ENCODE data around the gene CCL16. TPM values are rescaled to one million over a fixed set of nuclear protein-coding genes. Genes with fewer than 3 reads are reported as not detected.
"Not testable (repeated sequence)": the region's sequence is repeated elsewhere in the genome, so short reads cannot be mapped to it uniquely, and the experiment has no call there.

CCL16 gene
- total and polyA plus RNA-seq, 12 donors, result 0.03 to 0.88 TPM; not detected in 10

DNA sequence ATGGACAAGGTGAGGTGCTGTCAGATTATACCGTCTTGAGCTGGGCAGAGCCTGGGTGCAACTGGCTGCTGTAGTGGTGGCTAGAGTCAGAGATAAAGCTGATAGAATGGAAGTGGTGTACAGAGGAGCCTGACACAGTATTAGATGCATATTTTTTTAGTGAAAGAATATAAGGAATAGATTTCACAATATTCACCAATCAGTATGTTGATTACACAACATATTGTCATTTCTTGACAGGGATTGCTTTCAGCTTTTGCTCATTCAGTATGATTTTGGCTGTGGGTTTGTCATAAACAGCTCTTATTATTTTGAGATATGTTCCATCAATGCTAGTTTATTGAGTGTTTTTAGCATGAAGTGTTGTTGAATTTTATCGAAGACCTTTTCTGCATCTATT lies 38.1 kb upstream of the CCL16 start:
- intact Hi-C loops (cut with DNase I), result no loop called here
- H3K27ac ChIP-seq, result no peak overlapping the region
- no peak overlapping the region for H3K4me3 ChIP-seq
- no peak for ATAC-seq
- 81 to 89% methylated on average over 2 of the region's 2 CpGs for WGBS, 2 donors
- TF ChIP-seq, protein P1, sequence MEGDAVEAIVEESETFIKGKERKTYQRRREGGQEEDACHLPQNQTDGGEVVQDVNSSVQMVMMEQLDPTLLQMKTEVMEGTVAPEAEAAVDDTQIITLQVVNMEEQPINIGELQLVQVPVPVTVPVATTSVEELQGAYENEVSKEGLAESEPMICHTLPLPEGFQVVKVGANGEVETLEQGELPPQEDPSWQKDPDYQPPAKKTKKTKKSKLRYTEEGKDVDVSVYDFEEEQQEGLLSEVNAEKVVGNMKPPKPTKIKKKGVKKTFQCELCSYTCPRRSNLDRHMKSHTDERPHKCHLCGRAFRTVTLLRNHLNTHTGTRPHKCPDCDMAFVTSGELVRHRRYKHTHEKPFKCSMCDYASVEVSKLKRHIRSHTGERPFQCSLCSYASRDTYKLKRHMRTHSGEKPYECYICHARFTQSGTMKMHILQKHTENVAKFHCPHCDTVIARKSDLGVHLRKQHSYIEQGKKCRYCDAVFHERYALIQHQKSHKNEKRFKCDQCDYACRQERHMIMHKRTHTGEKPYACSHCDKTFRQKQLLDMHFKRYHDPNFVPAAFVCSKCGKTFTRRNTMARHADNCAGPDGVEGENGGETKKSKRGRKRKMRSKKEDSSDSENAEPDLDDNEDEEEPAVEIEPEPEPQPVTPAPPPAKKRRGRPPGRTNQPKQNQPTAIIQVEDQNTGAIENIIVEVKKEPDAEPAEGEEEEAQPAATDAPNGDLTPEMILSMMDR (IDR thresholded peaks at IDR 0.05), result no peak
- DNase-seq, result no peak
- H3K4me1 ChIP-seq, result peaks cover 0 to 15% (median 0%) of the 10 kb centered on the region in 9 donors
- peaks cover 0 to 9% (median 0%) of the 10 kb centered on the region in 7 donors for H3K27me3 ChIP-seq
- peaks cover 0 to 9% (median 0%) of the 10 kb centered on the region in 11 donors for H3K9me3 ChIP-seq
- no peaks in the 10 kb centered on the region for H3K36me3 ChIP-seq

DNA sequence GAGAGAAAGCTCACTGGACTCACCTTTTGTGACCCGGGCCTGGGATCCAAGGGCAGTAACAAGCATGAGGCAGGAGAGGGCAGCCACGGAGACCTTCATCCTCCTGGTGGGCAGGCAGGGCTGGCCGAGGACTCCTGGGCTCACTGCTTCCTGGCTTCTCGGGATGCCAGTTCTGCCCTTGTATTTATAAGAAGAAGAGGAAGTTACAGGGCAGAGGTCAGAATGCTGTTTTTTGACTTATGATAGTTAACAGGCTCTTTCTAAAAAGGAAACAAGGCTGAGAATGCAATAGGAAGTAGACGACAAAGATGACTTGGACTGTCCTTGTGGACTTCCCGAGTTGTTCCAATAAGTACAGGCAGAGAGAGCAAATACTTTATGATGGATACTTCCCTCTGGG lies 36.5 kb upstream of the CCL16 start, which contains the start of gene CCL23:
CCL23 (minus strand) TSS at position 174 of the 400 bp plus-strand sequence; CDS start at position 99, 75 bp downstream.
- Histone ChIP-seq H3K36me3 (no peaks in the 10 kb centered on the region), H3K4me1 (peaks cover 0 to 15% (median 0%) of the 10 kb centered on the region in 9 donors), H3K4me3 (peak within 1 kb of the TSS in 1 of 10 donors; percentile 12), H3K27ac (peak within 1 kb of the TSS in 1 of 10 donors; percentile 72), H3K27me3 (peaks cover 0 to 3% (median 0%) of the 10 kb centered on the region in 7 donors), H3K9me3 (peaks cover 0 to 4% (median 0%) of the 10 kb centered on the region in 11 donors)
- TF ChIP-seq, protein P1 (IDR thresholded peaks at IDR 0.05), result no peak
- no peak for DNase-seq
- whole genome bisulfite sequencing, 2 donors, result 39 to 42% methylated on average over 6 of the region's 6 CpGs
- ATAC-seq, result peak in 2 of 8 donors; percentile 46 to 47
- intact Hi-C loops (cut with DNase I), result no loop called here

DNA sequence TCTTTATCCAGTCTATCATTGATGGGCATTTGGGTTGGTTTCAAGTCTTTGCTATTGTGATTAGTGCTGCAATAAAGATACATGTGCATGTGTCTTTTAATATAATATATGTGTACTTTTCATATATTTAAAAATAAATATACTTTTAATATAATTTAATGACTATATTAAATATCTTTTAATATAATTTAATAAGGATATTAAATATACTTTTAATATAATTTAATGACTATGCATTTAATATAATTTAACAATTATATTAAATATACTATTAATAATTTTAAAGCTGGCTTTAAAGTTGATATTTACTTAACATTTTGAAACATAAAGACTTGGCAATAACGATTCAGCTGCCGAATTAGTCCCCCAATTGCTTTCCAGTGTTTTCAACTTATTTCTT lies 35.3 kb upstream of the CCL16 start:
- DNase-seq, result no peak
- Histone ChIP-seq H3K4me1 (peaks cover 0 to 15% (median 0%) of the 10 kb centered on the region in 9 donors), H3K27me3 (no peaks in the 10 kb centered on the region), H3K36me3 (no peaks in the 10 kb centered on the region), H3K4me3 (no peak overlapping the region), H3K27ac (no peak overlapping the region), H3K9me3 (peaks cover 0 to 13% (median 3%) of the 10 kb centered on the region in 11 donors)
- intact Hi-C loops (cut with DNase I), result no loop called here
- TF ChIP-seq, protein P1 (IDR thresholded peaks at IDR 0.05), result no peak
- ATAC-seq, result no peak
- 93 to 96% methylated on average over 2 of the region's 2 CpGs for WGBS, 2 donors

DNA sequence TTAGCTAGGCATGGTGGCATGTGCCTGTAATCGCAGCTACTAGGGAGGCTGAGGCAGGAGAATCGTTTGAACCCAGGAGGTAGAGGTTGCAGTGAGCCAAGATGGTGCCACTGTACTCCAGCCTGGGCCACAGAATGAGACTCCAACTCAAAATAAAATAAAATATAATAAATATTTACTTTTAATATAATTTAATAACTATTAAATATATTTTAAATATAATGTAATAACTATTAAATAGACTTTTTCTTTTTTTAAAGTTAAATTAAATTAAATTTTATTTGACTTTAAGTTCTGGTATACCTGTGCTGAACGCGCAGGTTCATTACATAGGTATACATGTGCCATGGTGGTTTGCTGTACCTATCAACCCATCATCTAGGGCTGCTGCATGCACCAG lies 34.6 kb upstream of the CCL16 start:
- Histone ChIP-seq H3K9me3 (peaks cover 0 to 18% (median 3%) of the 10 kb centered on the region in 11 donors), H3K4me1 (peaks cover 0 to 15% (median 0%) of the 10 kb centered on the region in 9 donors)
- intact Hi-C loops (cut with DNase I); H3K27ac ChIP-seq; H3K4me3 ChIP-seq; ATAC-seq; DNase-seq; H3K36me3 ChIP-seq; H3K27me3 ChIP-seq: not testable (repeated sequence)
- WGBS, 2 donors, result 89% methylated on average over 4 of the region's 4 CpGs

DNA sequence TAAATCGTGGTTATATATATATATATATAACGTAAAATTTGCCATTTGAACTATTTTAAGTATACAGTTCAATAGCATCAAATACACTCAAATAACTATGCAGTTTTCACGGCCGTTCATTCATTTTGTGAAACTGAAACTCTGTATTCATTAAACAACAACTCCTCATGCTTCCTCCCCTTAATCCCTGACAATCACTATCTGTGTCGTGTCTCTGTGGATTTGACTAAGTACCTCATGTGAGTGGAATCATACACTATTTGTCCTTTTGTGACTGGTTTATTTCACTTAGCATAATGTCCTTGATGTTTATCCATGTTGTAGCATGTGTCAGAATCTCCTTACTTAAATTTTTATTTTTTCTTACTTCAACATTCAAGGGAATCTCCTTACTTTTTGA lies 33.6 kb upstream of the CCL16 start:
- H3K4me1 ChIP-seq, result peaks cover 0 to 15% (median 0%) of the 10 kb centered on the region in 9 donors
- TF ChIP-seq, protein P1 (IDR thresholded peaks at IDR 0.05), result no peak
- WGBS, 2 donors, result 81 to 82% methylated on average over 5 of the region's 5 CpGs
- H3K9me3 ChIP-seq, result peaks cover 0 to 19% (median 3%) of the 10 kb centered on the region in 11 donors
- no peak for DNase-seq
- H3K36me3 ChIP-seq, result no peaks in the 10 kb centered on the region
- H3K4me3 ChIP-seq, result no peak overlapping the region
- no peak for ATAC-seq
- H3K27me3 ChIP-seq, result no peaks in the 10 kb centered on the region
- intact Hi-C loops (cut with DNase I), result no loop called here
- no peak overlapping the region for H3K27ac ChIP-seq
